Fibroblast of skin of left biceps (primary cell): Measurements from ENCODE around the gene C1orf210.

Source experiments
- DNase-seq, 2 experiments: peaks; one replicate each; pipeline ENCODE4 v3.0.0-alpha.2; 2013; ENCODE audit warnings: low read depth in 2 of 2

C1orf210 gene

DNA sequence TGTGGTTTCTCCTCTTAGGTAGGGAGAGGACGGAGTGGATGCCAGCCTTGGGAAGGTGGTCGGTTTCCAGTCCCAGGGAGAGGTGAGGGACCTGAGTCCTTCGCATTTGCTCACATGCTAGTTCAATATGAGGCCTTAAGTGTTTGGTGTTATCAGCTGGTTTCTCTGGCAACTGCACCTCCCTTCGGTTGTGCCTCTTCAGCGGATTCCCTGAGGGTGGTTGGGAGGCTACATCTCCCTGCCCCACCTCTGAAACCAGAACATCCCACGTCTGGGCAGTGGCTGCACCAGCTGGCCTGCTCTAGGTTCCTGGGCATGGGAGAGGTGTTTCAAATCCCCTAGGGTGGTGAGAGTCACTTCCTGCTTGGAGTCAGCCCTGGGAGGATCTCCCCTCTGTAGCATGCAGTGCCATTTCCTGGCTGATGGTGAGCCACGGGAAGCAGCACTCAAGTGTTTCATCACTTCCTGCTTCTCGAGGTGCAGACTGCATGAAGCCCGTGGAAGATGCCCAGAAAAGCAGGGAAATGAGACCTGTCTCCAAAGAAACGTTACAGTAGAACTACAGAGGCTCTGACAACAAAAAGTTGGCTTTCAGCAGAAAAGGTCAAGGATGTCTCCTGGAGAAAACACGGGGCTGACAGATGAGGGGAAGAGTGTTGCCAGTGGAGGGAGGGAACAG is 11.1 kb downstream of the C1orf210 start:
- DNase-seq: peak in 1 of 2 experiments; percentile 18

DNA sequence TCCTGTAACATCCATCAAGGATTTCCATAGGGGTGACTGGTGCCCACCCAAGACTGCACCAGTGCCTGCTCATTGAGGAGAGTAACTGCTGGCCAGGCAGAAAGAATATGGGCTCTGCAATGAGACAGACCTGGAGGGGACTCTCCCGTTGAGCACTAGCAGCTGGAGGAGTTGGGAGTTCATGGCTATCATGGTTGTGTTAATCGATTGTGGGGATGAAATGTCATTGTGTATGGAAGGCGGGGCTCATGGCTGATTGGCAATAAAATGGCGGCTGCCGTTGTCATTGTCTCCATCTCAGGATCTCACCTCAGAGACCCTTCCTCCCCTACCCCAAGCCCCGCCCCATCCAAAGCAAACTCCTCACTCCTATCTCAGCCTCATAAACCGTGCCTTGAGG is 11.7 kb downstream of the C1orf210 start:
- DNase-seq: no peak

DNA sequence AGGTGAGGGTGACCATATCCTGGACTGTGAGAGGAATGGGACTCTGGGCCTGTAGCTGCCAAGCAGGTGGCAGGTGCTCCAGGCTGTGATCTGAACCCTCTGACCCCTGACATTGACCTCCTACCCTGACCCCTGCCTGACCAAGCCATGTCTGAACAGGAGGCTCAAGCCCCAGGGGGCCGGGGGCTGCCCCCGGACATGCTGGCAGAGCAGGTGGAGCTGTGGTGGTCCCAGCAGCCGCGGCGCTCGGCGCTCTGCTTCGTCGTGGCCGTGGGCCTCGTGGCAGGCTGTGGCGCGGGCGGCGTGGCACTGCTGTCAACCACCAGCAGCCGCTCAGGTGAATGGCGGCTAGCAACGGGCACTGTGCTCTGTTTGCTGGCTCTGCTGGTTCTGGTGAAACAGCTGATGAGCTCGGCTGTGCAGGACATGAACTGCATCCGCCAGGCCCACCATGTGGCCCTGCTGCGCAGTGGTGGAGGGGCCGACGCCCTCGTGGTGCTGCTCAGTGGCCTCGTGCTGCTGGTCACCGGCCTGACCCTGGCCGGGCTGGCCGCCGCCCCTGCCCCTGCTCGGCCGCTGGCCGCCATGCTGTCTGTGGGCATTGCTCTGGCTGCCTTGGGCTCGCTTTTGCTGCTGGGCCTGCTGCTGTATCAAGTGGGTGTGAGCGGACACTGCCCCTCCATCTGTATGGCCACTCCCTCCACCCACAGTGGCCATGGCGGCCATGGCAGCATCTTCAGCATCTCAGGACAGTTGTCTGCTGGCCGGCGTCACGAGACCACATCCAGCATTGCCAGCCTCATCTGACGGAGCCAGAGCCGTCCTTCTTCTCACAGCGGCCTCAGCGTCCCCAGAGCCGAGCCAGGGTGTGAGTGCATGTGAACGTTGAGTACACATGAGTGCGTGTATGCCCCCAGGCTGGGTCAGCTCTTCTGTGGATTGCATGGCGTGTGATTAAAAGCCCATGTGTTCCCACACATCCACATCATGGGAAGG is 12.5 kb downstream of the C1orf210 start:
- no peak for DNase-seq

DNA sequence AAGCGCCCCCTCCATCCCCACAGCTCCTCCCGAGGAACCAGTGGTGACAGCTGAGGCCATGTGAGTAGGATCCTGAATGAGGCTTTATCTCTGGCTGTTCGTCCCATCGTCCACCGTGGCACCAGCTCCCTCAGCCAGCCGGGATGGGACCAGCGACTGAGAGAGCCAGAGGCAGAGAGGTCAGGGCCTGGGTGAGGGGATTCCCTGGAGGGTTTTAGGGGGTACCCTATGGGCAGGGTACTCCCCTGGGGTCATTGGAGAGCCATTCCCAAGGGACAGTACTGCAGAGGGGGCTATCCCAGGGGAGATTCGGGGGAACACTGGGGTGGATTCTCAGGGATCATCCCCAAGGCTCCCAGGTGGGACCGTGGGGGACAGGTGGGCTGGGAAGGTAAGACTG is 13.2 kb downstream of the C1orf210 start:
- no peak for DNase-seq

DNA sequence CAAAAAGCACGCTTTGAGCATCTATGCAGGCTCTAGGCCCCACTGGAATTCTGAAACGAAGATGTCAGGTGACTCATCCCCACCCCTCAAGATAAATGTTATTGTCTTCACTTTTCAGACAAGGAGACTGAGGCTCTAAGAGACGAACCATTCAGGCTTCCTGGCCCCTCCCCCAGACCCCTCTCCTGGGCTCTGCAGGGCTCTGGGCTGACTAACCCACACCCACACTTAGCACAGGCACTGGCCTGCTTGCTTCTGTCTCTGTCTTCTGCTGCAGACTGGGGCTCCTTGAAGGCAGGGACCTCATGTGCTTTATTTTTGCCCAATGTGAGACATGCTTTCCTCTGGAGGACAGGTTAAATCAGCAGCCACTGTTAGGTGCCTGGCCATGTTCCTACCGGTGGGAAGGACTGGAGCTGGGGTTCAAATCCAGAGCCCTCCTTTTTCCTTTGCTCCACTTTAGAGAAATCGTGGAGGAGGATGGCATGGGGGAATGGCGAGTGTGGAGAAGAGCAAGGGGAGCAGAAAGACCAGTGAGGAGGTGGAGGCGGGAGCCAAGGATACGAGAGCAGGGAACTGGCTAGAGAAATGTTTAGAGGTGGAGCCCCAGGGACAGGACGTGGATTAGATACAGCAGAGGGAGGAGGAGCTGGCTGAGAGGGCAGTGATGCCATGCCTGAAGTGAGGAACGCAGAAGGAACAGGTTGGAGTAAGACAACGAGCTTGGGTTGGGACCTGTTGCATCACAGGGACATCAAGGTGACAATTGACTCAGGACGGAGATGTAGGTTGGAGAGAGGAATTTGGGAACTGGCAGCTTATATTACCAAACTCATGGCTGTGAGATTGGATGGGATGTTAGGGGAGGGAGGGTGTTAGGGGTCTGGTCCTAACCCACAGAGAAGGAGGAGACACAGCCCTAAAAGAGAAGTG is 13.9 kb downstream of the C1orf210 start:
- DNase-seq: no peak

DNA sequence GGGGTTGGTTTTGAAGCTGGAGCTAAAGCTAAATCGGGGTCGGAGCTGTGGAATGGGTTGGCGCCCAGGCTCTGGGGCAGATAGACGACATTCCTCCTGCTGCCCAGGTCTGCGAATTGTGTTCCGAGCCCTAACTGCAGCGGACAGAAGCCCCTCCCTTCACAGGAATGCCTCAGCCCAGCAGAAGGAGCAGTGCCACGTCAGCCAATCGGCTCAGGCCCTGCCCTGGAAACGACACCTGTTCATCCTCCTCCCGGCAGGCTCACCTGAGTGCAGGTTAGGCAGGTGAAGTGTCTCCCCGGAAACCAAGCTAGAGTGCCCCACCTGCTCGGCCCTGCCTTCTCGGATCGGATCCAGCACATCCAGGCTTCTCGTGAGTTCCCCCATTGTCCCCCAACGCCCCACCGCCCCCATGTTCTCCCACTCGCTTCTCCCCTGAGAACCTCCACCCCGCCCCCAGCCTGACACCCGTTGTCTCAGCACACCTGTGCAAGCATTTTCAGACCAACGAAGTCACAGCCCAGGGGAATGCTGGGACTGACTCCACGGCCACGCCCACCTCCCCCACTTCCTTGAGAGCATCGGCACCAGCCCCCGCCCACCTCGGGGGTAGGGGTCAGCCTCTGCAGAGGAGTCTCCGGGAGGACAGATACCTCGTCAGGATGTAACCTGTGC is 14.8 kb downstream of the C1orf210 start:
- DNase-seq: no peak

DNA sequence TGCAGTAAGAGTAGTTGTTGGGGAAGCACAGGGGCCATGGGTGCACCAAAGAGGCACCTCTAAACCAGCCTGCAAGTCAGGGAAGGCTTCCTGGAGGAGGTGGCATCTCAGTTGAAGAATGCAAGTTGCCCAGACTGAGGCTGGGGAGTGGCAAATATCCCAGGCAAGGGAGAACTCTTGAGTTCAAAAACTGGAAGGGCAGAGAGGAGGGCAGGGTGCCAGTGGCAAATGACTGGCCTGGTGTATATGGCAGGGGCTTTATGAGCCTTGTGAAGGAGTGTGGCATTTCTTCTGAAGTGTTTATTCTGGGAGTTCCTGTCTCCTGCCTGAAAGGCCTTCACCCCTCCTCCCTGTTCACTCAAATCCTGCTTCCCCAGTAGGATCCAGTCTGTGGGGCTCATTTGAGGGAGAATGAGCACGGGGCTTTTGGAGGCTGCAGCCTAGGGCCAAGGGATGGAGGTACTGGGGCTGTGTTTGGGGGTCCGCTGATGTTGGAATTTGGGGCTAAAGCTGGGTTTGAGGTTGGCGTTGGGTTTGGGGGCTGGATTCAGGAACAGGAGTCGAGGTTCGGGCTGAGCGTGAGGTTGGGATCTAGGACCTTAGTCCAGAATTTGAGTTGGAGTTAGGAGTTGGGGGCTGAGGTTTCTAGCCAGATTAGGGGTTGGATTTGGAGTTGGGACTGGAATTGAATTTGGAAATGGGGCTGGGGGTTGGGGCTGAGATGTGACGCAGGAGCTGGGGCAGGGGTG is 15.6 kb downstream of the C1orf210 start, which contains the start of gene TMEM125:
Gene TMEM125, plus strand, starts transcription at position 357 of the 749 bp plus-strand sequence. CDS start 2,740 bp downstream, outside the sequence.
- DNase-seq: no peak

DNA sequence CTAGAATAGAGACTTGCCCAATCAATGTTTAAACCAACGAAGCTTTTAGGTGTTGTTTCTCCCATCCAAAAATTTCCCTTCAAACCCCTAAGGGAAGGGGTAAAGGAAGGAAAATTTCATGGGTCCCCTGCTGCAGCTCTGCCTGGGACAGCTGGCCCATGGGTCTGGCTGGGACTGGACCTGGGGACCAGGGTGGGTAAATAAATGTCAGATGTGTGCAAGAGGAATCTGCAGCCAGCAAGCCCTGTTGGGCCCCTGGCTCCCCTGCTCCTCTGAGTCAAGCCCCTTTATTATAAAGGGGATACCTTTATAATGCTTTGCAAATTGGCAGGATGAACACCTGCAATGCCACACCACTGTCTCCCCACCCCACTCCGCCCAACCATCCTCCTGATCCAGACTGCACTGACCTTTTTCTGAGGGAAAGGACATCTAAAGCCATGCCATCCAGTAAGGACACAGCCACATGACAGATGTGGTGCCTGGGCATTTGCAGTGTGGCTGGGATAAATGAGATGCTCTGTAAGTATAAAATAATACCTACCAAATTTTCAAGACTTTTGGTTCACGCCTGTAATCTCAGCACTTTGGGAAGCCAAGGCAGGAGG is 17.5 kb downstream of the C1orf210 start:
- DNase-seq: no peak

DNA sequence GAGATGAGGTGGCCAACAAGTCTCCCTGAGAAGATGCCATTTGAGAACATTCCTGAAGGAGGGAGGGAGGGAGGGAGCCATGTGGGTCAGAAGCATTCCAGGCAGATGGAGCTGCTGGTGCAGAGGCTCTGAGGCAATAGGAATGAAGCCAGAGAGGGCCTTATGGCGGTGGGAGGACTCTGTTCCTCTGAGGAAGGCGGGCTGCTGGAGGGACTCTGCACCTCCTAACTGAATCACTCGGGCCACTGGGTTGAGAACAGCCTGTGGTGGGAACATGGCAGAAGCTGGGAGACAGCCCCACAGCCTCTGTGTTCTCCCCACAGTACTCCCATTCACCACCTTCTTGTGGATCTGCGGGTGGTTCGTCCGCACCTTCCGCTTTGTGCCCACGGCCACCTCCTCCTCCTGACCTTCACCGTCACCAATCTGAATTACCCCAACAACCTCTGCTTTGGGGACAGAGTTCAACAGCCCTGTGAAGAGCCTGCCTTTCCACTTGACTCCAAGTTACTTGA is 18.0 kb downstream of the C1orf210 start:
- peak; percentile 30 to 33 for DNase-seq

DNA sequence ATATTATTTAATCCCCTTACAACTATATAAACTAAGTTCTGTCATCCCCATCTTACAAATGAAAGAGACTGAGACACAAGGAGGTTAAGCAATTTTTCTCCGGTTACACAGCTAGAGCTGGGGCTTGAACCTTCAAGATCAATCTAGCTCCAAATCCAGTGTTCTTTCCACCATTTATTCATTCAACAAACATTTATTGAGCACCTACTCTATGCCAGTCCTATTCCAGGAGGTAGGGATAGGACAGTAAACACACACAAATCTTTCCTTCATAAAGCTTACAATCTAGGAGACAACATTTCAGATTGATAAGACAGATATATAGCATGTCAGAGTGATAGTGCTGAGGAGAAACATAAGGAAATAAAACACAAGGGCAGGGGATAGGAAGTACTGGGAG is 18.5 kb downstream of the C1orf210 start:
- no peak for DNase-seq

DNA sequence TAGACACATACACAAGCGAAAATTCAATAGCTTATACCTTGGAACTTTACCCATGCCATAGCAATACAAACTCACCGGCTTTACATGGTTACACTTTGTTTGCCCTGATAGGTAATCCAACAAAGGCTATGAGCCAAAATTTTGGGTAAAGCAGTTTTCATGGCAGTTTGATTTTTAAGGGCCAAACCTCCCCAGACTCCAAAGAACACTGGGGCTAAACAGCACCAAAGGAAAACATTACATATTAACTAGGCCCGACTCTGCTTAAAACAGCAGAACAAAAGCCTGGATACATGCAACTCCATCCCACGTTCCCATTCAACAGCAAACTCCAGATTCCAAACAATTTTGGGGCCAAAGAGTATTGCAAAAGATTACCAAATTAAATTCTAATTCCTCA is 19.9 kb downstream of the C1orf210 start:
- no peak for DNase-seq

DNA sequence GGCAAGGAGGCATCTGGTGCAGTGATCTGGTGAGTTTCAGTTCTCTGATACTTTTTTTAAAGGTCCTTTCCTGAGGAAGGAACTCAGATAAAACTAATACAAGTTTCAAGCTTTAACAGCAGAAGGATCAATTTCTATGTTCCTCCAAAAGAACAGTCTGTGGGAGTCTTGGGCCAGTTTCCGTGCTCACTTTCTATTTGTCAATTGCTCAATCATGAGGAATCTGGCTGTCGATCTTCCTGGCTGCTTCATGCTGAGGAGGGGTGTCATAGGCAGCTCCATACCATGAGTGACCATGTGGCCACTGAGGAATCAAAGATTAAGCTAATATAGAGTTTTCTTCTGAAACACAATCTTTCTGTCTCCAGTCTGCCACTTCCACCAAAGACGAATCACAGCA is 27.0 kb downstream of the C1orf210 start:
- DNase-seq: no peak

DNA sequence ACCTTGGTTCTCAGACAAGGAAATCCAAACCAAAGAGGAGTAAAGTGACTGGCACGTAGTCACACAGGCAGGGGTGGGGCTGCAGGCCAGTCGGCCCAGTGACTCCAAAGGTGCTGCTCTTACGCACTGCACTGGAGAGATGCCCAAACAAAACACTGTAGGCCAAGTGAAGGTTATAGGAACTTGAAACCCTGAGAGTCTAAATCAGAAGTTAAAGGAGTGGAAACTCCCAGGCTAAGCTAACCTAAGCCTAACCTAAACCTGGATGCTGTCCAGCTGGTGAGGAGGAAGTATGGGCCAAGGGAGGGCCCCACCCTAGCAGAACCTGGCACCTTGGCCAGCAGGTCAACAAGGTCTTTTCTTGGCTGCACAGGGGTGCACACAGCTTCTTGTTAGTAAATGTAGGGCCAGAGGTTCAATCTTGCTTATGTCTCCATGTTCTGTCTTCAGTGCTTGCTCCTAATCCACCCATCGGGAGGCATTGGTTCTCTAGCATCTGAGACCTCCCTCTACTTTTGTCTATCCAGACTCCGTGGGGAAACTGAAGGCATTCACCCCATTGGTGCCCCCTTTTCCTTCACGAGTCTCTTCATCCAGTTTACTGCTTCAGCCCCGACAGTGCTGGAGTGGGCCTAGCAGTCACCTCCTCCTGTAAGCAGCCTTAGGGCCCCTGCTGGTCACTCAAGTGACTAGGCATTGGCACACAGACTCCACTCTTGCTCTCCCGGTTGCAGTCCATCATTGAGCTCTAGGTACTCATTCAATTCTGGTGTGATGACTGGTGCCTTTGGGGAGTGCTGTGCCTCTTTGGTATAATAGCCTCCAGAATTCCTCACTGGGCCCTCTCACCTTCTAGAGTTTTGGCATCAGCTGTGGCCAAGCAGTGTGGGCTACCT is 28.5 kb downstream of the C1orf210 start:
- no peak for DNase-seq

DNA sequence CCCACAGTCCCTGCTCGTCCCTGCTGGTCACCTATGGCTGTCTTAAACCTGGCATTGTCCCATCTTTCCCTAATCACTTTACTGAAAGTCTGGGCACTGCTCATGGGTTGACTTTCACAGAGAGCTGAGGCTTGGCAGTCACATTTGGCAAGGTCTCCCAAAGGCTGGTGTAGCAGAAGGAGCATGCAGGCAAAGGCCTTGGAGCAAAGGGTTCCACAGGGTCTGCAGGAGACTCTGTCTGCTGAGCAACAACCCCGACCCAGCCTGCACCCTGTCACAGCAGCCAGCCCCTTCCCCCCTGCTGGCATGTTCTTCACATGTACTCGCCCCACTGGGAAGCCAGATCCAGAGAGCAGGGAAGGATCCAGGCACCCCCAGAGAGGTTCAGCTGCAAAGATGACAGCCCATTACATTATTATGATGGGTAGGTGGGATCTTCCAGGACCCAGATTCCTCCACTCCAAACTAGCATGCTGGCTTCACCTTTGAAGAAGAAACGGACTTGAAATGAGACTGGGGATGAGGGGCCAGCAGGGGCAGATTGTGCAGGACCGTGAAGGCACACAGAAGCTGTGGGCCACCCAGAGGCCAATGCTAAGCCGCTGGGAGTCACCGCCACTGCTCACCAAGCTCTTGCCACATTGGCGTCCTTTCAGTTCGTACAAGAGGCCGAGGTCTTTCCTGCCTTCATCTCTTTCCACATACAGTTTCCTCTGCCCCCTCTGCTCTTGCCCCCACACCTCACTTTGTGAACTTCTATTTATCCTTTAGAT is 29.8 kb downstream of the C1orf210 start:
- no peak for DNase-seq

DNA sequence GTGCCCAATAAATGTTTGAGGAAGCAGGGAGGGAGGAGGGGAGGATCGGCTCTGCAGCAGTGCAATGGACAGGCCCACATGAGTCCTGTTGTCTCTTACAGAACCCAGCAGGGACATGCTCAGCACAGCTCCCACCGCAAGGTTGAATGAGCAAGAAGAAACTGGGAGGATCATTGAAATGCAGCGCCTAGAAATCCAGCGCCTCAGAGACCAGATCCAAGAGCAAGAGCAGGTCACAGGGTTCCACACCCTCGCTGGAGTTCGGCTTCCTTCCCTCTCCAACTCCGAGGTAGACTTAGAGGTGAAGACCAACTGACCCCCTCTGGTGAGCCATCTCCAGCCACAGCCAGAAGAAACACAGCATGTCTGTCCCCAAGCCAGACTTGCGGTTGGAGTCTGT is 31.5 kb downstream of the C1orf210 start:
- DNase-seq: no peak

DNA sequence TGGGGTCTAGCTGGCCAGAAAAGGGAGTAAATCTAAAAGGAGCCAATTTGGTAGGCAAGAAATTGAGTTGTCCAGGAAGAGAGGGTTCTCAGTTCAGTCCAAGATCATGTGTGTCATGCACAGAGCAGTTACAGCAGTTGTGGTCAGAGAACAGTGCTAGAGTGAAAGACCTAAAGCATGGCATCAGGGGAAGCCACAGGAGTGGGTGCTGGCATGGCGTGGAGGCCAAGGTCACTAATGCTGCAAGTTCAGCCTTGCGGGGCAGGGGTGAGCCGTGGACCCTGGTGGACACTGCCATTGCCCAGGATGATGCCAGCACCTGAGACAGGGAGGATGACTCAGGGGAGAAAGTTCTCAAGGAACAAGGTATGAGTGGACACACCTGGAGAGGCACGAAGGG is 32.2 kb downstream of the C1orf210 start:
- no peak for DNase-seq

DNA sequence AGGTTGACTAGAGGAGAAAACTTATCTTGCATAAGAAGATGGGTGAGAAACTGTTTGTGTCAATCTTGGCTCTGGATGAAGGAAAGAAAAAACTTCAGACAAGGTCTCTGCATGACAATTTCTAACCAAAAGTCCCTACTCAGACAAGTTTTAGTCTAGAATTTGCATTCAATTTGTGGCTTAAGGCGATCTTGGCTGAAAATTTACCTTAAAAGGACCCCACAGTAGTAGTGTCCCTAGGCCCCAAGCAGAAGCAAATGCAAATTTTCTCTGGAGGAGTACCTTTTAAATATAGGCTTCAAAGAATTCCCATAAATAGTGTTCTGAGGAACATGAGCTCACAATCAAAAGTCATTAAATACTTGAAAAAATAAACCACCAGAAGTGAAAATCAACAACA is 33.2 kb downstream of the C1orf210 start:
- no peak for DNase-seq

DNA sequence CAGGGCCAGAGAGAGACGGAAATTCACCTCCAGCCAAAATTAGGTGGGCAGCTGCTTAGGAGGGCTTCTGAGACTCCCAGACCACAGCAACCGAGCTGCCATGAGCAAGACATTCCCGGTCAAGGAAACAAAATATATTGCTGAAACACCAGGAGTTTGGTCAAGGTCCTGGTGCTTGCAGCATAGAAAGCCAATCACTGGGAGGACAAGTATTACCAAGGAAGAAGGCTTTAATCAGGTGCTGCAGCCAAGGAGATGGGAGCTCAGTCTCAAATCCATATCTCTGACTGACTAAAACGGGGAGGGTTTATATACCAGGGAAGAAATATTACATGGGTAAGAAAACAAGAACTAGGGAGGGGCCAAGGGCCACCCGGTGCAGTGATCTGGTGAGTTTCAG is 34.4 kb downstream of the C1orf210 start:
- no peak for DNase-seq
